A673 (cell line): ENCODE results near the gene NUCB1. TPM values are rescaled to one million over a fixed set of nuclear protein-coding genes. Genes with fewer than 3 reads are reported as not detected.
A peak's percentile ranks its signal among the peaks of the same experiment; 100 is the strongest.

Source experiments
- BruUV-seq: library from RNA; stranded (reverse); fragments of 400-500 nt; replicated peaks from 2 replicates; lab custom pipeline; 2021; lab: Mats Ljungman, UMichigan
- CTCF ChIA-PET: fragments of 300-600 bp; sonication (Branson Sonifier 250); formaldehyde crosslinking; loops from one replicate; lab custom pipeline; 2022; ENCODE audit warnings: antibody characterized with exemption; lab: Charles Lee
- POLR2A ChIA-PET: fragments of 300-600 bp; sonication (Branson Sonifier 250); formaldehyde crosslinking; loops from one replicate; lab custom pipeline; 2022; ENCODE audit warnings: antibody characterized with exemption; ENCODE audit not compliant: low non-redundant PET; lab: Charles Lee
- DNase-seq: peaks from one replicate; pipeline ENCODE4 v3.0.0-alpha.2; 2015; ENCODE audit warnings: low spot score
- H3K27ac ChIP-seq: fragments of 200-600 bp; sonication (generic); 2 replicates; pipeline ENCODE4 v1.5.1; 2016; ENCODE audit warnings: mixed run types, low read depth, mild to moderate bottlenecking, mixed read lengths, antibody characterized with exemption, low read length; ENCODE audit not compliant: poor library complexity, severe bottlenecking
- H3K27me3 ChIP-seq: fragments of 200-600 bp; sonication (generic); replicated peaks from 2 replicates; pipeline ENCODE4 v1.6.1; 2017; ENCODE audit warnings: mixed run types, low read depth, mild to moderate bottlenecking, mixed read lengths, antibody characterized with exemption, low read length; ENCODE audit not compliant: insufficient read depth, poor library complexity
- H3K36me3 ChIP-seq: fragments of 200-600 bp; sonication (generic); 2 replicates; pipeline ENCODE4 v1.6.1; 2016; ENCODE audit warnings: mixed run types, mild to moderate bottlenecking, mixed read lengths, antibody characterized with exemption, low read length; ENCODE audit not compliant: insufficient read depth, poor library complexity, severe bottlenecking
- H3K4me1 ChIP-seq: fragments of 200-600 bp; sonication (generic); 2 replicates; pipeline ENCODE4 v1.6.1; 2017; ENCODE audit warnings: mixed run types, mild to moderate bottlenecking, mixed read lengths, antibody characterized with exemption, low read length; ENCODE audit not compliant: insufficient read depth, poor library complexity, severe bottlenecking
- H3K4me3 ChIP-seq: fragments of 200-600 bp; sonication (generic); 2 replicates; pipeline ENCODE4 v1.5.1; 2016; ENCODE audit warnings: low read depth, mixed run types, mild to moderate bottlenecking, mixed read lengths, low read length; ENCODE audit not compliant: poor library complexity, severe bottlenecking
- H3K9me3 ChIP-seq: fragments of 200-600 bp; sonication (generic); 2 replicates; pipeline ENCODE4 v1.6.1; 2016; ENCODE audit warnings: mixed run types, low read depth, mild to moderate bottlenecking, mixed read lengths, antibody characterized with exemption, low read length; ENCODE audit not compliant: poor library complexity, severe bottlenecking
- EZH2 ChIP-seq: fragments of 200-600 bp; sonication (generic); IDR thresholded peaks from 2 replicates; pipeline ENCODE4 v1.6.1; 2017; ENCODE audit warnings: borderline replicate concordance, low read depth, mild to moderate bottlenecking, mixed read lengths, antibody characterized with exemption, low read length; ENCODE audit not compliant: poor library complexity, severe bottlenecking
- intact Hi-C: fragments of 100-400 bp; cut with micrococcal nuclease; formaldehyde crosslinking; loops from one replicate; pipeline ENCODE4 v1.10.0; 2022; ENCODE audit not compliant: unreplicated experiment
- total RNA-seq: library from RNA; stranded (reverse); gene quantifications from 2 replicates; pipeline ENCODE4 v1.2.3, GENCODE V29; 2021
- TF ChIP-seq, protein P1 (sequence below): fragments of 300-800, 200-600 bp; sonication (generic); conservative IDR thresholded peaks from 2 replicates; pipeline ENCODE4 v1.5.1; 2017; ENCODE audit warnings: low read depth, mild to moderate bottlenecking, antibody characterized with exemption, low read length, moderate library complexity, mixed read lengths

Gene NUCB1
- total RNA-seq, 1 experiment from 2014 or later = 86.7 TPM

DNA sequence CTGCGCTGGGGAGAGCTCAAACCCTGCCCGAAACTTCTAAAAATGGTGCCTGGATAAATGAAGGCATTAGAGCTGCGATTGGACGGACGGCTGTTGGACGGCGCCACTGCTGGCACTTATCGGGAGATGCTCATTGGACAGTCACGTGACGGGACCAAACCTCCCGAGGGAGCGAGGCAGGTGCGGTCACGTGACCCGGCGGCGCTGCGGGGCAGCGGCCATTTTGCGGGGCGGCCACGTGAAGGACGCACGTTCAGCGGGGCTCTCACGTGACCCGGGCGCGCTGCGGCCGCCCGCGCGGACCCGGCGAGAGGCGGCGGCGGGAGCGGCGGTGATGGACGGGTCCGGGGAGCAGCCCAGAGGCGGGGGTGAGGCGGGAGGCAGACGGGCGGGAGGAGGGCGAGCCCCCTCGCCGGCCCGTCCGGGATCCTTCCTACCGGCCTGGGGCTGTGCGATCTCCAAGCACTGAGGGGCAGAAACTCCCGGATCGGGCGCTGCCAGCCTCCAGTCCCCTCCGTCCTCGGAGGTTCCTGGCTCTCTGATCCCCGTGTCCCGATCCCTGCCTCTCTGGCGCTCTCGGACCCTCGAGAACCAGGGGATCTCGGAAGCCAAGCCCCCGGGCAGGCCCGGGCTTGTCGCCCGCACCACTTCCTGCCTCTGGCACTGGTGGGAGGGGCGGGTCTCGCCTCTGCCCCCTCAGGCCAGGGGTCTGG, 54.6 kb downstream of the NUCB1 start, which contains the start of gene BAX:
TSS of gene BAX (plus strand) at position 281 of the 713 bp plus-strand sequence. CDS start at position 335, 54 bp downstream.
- Histone ChIP-seq H3K4me1 (peaks cover 10% of the 10 kb centered on the region), H3K27ac (peak within 1 kb of the TSS; percentile 83), H3K4me3 (peak within 1 kb of the TSS; percentile 81), H3K27me3 (no peaks in the 10 kb centered on the region), H3K36me3 (no peaks in the 10 kb centered on the region), H3K9me3 (no peaks in the 10 kb centered on the region)
- intact Hi-C loops = no loop called here
- ChIA-PET POLR2A (interaction anchor here (0.6 to 0.7 kb wide), 2 partner anchors 9 to 37 kb away, joined by 3 read pairs; no protein-coding TSS in a partner anchor), CTCF (no interaction called here)
- BruUV-seq = no TSS peak
- TF ChIP-seq, protein P1, sequence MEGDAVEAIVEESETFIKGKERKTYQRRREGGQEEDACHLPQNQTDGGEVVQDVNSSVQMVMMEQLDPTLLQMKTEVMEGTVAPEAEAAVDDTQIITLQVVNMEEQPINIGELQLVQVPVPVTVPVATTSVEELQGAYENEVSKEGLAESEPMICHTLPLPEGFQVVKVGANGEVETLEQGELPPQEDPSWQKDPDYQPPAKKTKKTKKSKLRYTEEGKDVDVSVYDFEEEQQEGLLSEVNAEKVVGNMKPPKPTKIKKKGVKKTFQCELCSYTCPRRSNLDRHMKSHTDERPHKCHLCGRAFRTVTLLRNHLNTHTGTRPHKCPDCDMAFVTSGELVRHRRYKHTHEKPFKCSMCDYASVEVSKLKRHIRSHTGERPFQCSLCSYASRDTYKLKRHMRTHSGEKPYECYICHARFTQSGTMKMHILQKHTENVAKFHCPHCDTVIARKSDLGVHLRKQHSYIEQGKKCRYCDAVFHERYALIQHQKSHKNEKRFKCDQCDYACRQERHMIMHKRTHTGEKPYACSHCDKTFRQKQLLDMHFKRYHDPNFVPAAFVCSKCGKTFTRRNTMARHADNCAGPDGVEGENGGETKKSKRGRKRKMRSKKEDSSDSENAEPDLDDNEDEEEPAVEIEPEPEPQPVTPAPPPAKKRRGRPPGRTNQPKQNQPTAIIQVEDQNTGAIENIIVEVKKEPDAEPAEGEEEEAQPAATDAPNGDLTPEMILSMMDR = no peak
- TF ChIP-seq EZH2 = no peak
- DNase-seq = peak; percentile 98

DNA sequence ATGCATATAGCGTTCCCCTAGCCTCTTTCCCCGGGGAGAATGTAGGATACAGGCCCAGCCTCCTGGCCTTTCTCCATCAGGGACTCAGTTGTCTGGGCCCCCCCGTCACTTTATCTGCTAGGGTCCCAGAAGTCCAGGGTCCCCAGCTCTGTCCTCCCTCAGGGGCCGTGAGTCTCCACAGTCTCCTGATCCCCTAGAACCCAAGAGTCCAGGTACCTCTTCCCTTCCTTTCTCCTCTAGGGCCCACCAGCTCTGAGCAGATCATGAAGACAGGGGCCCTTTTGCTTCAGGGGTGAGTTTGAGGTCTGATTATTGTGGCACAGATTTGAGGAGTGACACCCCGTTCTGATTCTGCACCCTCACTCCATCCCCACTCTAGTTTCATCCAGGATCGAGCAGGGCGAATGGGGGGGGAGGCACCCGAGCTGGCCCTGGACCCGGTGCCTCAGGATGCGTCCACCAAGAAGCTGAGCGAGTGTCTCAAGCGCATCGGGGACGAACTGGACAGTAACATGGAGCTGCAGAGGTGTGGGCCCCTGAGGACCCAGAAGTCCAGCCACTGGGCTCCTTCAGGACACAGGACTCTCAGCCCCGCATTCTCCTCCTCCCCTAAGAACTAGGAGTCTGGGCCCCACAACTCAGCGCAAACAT, 55.3 kb downstream of the NUCB1 start:
- H3K9me3 ChIP-seq = no peaks in the 10 kb centered on the region
- no peaks in the 10 kb centered on the region for H3K27me3 ChIP-seq
- no TSS peak for BruUV-seq
- intact Hi-C loops = no loop called here
- no peaks in the 10 kb centered on the region for H3K36me3 ChIP-seq
- H3K4me3 ChIP-seq = peak overlapping the region; percentile 81
- POLR2A ChIA-PET = interaction anchor here (0.6 kb wide), 1 partner anchor 37 kb away, joined by 3 read pairs; no protein-coding TSS in a partner anchor
- no peak for DNase-seq
- H3K4me1 ChIP-seq = peaks cover 10% of the 10 kb centered on the region
- TF ChIP-seq, protein P1 = no peak
- TF ChIP-seq EZH2 = no peak
- H3K27ac ChIP-seq = peak overlapping the region; percentile 83
- CTCF ChIA-PET = no interaction called here

DNA sequence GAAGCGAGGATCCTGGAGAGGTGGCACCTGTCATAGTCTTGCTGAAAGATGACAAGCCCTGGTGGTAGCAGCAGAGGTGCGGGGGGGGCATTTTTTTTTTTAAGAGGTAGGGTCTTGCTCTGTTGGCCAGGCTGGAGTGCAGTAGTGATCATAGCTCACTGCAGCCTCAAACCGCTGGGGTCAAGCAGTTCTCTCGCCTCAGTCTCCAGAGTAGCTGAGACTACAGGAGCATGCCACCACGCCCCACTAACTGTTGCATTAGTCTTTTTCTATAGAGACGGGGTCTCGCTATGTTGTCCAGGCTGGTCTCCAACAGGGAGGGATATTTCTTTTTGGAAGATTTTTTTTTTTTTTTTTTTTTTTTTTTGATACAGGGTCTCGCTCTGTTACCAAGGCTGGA, 57.9 kb downstream of the NUCB1 start:
- Histone ChIP-seq H3K4me1 (peaks cover 12% of the 10 kb centered on the region), H3K4me3 (no peak overlapping the region), H3K36me3 (no peaks in the 10 kb centered on the region), H3K9me3 (no peaks in the 10 kb centered on the region), H3K27ac (no peak overlapping the region), H3K27me3 (no peaks in the 10 kb centered on the region)
- DNase-seq = no peak
- TF ChIP-seq, protein P1 = no peak
- no peak for TF ChIP-seq EZH2
- ChIA-PET POLR2A (no interaction called here), CTCF (no interaction called here)
- intact Hi-C loops = no loop called here
- BruUV-seq = no TSS peak
